Measurements from ENCODE around the gene TAS2R10.
"Not testable (repeated sequence)": the region's sequence is repeated elsewhere in the genome, so short reads cannot be mapped to it uniquely, and the experiment has no call there.

The TAS2R10 gene

GRCh38 chr12:10826258-10826657 lies at the start of gene TAS2R10:
TAS2R10 (minus strand) TSS chr12:10826358; CDS start chr12:10826269, 89 bp downstream.
- no peak for DNase-seq (ENCODE audit: low read depth)

GRCh38 chr12:10873378-10873777 lies 47.2 kb upstream of the TAS2R10 start:
- no peak for DNase-seq (ENCODE audit: low read depth)

- no peak for DNase-seq (ENCODE audit: low read depth)
Measured at GRCh38 chr12:10867381-10867780, 41.2 kb upstream of the TAS2R10 start.

GRCh38 chr12:10863512-10864218 lies 37.5 kb upstream of the TAS2R10 start:
- DNase-seq (ENCODE audit: low read depth), result no peak

- DNase-seq (ENCODE audit: low read depth), result no peak
Measured at GRCh38 chr12:10861366-10861765, 35.2 kb upstream of the TAS2R10 start.

- DNase-seq (ENCODE audit: low read depth), result no peak
Measured at GRCh38 chr12:10855807-10856206, 29.6 kb upstream of the TAS2R10 start.

GRCh38 chr12:10853776-10854175 lies 27.6 kb upstream of the TAS2R10 start:
- DNase-seq (ENCODE audit: low read depth), result no peak

- DNase-seq (ENCODE audit: low read depth), result no peak
Measured at GRCh38 chr12:10851243-10851858, 25.2 kb upstream of the TAS2R10 start.

- DNase-seq (ENCODE audit: low read depth), result no peak
Measured at GRCh38 chr12:10849425-10849878, 23.3 kb upstream of the TAS2R10 start, which contains the start of gene PRR4. PRR4 (minus strand) TSS chr12:10849475; CDS start chr12:10849437, 38 bp downstream.

GRCh38 chr12:10847744-10848143 lies 21.6 kb upstream of the TAS2R10 start:
- no peak for DNase-seq (ENCODE audit: low read depth)

- DNase-seq (ENCODE audit: low read depth), result no peak
Measured at GRCh38 chr12:10842862-10843261, 16.7 kb upstream of the TAS2R10 start.

- no peak for DNase-seq (ENCODE audit: low read depth)
Measured at GRCh38 chr12:10838461-10838860, 12.3 kb upstream of the TAS2R10 start.

- no peak for DNase-seq (ENCODE audit: low read depth)
Measured at GRCh38 chr12:10829994-10830393, 3.8 kb upstream of the TAS2R10 start.

GRCh38 chr12:10824957-10825356 lies 1.2 kb downstream of the TAS2R10 start:
- no peak for DNase-seq (ENCODE audit: low read depth)

- DNase-seq (ENCODE audit: low read depth), result no peak
Measured at GRCh38 chr12:10811883-10812536, 14.1 kb downstream of the TAS2R10 start.

- DNase-seq (ENCODE audit: low read depth), result no peak
Measured at GRCh38 chr12:10810068-10810467, 16.1 kb downstream of the TAS2R10 start, which contains the start of gene TAS2R9. TAS2R9 (minus strand) TSS chr12:10810168; CDS start chr12:10810075, 93 bp downstream.

GRCh38 chr12:10807186-10807585 lies 19.0 kb downstream of the TAS2R10 start, which contains the start of gene TAS2R8:
TAS2R8 (minus strand) TSS chr12:10807286; CDS start chr12:10806980, 306 bp downstream.
- no peak for DNase-seq (ENCODE audit: low read depth)

GRCh38 chr12:10802587-10802986 lies 23.6 kb downstream of the TAS2R10 start, which contains the start of gene TAS2R7:
TAS2R7 (minus strand) TSS chr12:10802627; CDS start chr12:10802570, 57 bp downstream.
- no peak for DNase-seq (ENCODE audit: low read depth)

- DNase-seq (ENCODE audit: low read depth), result no peak
Measured at GRCh38 chr12:10801741-10802140, 24.4 kb downstream of the TAS2R10 start.

- no peak for DNase-seq (ENCODE audit: low read depth)
Measured at GRCh38 chr12:10794222-10794621, 31.9 kb downstream of the TAS2R10 start.

- not testable (repeated sequence) for DNase-seq (ENCODE audit: low read depth)
Measured at GRCh38 chr12:10791769-10792168, 34.4 kb downstream of the TAS2R10 start.

GRCh38 chr12:10783252-10783651 lies 42.9 kb downstream of the TAS2R10 start:
- DNase-seq (ENCODE audit: low read depth), result no peak

- no peak for DNase-seq (ENCODE audit: low read depth)
Measured at GRCh38 chr12:10779103-10779502, 47.1 kb downstream of the TAS2R10 start.
